Endodermal cell (in vitro differentiated cells): ENCODE measurements around the gene D2HGDH. TPM values are rescaled to one million over a fixed set of nuclear protein-coding genes. Genes with fewer than 3 reads are reported as not detected.

Source experiments
- DNase-seq: peaks from one replicate; pipeline ENCODE4 v3.0.0-alpha.2; 2017
- H3K27ac ChIP-seq: 2 replicates; pipeline ENCODE4 v1.5.1; 2013; ENCODE audit warnings: mild to moderate bottlenecking, low read depth, low read length, moderate library complexity
- H3K27me3 ChIP-seq: 2 replicates; pipeline ENCODE4 v1.6.1; 2013; ENCODE audit warnings: mild to moderate bottlenecking, low read length, moderate library complexity; ENCODE audit not compliant: insufficient read depth, control insufficient read depth, poor library complexity, severe bottlenecking
- H3K36me3 ChIP-seq: 2 replicates; pipeline ENCODE4 v1.7.0; 2013; ENCODE audit warnings: mild to moderate bottlenecking, low read length, moderate library complexity; ENCODE audit not compliant: control insufficient read depth, insufficient read depth
- H3K4me1 ChIP-seq: one replicate; pipeline ENCODE4 v1.7.0; 2013; ENCODE audit warnings: low read length; ENCODE audit not compliant: control insufficient read depth, insufficient read depth
- H3K4me3 ChIP-seq: 2 replicates; pipeline ENCODE4 v1.5.1; 2013; ENCODE audit warnings: mild to moderate bottlenecking, low read length, moderate library complexity
- H3K9ac ChIP-seq: 2 replicates; pipeline ENCODE4 v1.6.1; 2013; ENCODE audit warnings: mild to moderate bottlenecking, low read length, moderate library complexity; ENCODE audit not compliant: poor library complexity, severe bottlenecking; ENCODE audit errors: extremely low read depth
- H3K9me3 ChIP-seq: 2 replicates; pipeline ENCODE4 v1.6.1; 2013; ENCODE audit warnings: mild to moderate bottlenecking, low read length, moderate library complexity; ENCODE audit not compliant: control insufficient read depth
- H3K27ac Mint-ChIP-seq: 2 replicates; pipeline ENCODE4 v1.8.0; 2020; ENCODE audit warnings: mixed read lengths
- H3K27me3 Mint-ChIP-seq: 2 replicates; pipeline ENCODE4 v1.8.0; 2021; ENCODE audit warnings: mild to moderate bottlenecking, mixed read lengths; ENCODE audit not compliant: insufficient read depth
- H3K36me3 Mint-ChIP-seq: 2 replicates; pipeline ENCODE4 v1.8.0; 2020; ENCODE audit warnings: low read depth, mixed read lengths
- H3K4me1 Mint-ChIP-seq: 2 replicates; pipeline ENCODE4 v1.8.0; 2020; ENCODE audit warnings: mixed read lengths
- H3K4me3 Mint-ChIP-seq: 2 replicates; pipeline ENCODE4 v1.8.0; 2020; ENCODE audit warnings: mild to moderate bottlenecking, moderate library complexity, mixed read lengths
- H3K9me3 Mint-ChIP-seq: 2 replicates; pipeline ENCODE4 v1.8.0; 2020; ENCODE audit warnings: mild to moderate bottlenecking, mixed read lengths
- WGBS, 2 experiments: methylation state at CpG; one replicate each; pipeline versions ENCODE4 v1.1.5 to v1.1.7; 2013; ENCODE audit warnings: missing lambda C conversion rate in 2 of 2, mixed read lengths in 1 of 2; ENCODE audit not compliant: insufficient coverage in 1 of 2, insufficient read length in 1 of 2; 5-methylcytosine and 5-hydroxymethylcytosine counted together
- total RNA-seq, 2 donors: library from RNA; stranded (reverse); fragmentation: NEBNext Ultra II Directional in 1 of 2; extraction: Animal tissue kit (Norgen Biotek cat#: 25700) in 1 of 2; gene quantifications; 2 replicates in 1 of 2; 3 replicates in 1 of 2; pipeline ENCODE4 v1.2.1, GENCODE V29; 2021
- TF ChIP-seq, protein P1 (sequence below): fragments of 200-600 bp; sonication (generic); conservative IDR thresholded peaks from 2 replicates; pipeline ENCODE4 v1.5.0; 2021; ENCODE audit warnings: antibody characterized with exemption, mild to moderate bottlenecking

Gene D2HGDH
- total RNA-seq, 2 donors from 2014 or later: 25.1 to 34.8 TPM

DNA sequence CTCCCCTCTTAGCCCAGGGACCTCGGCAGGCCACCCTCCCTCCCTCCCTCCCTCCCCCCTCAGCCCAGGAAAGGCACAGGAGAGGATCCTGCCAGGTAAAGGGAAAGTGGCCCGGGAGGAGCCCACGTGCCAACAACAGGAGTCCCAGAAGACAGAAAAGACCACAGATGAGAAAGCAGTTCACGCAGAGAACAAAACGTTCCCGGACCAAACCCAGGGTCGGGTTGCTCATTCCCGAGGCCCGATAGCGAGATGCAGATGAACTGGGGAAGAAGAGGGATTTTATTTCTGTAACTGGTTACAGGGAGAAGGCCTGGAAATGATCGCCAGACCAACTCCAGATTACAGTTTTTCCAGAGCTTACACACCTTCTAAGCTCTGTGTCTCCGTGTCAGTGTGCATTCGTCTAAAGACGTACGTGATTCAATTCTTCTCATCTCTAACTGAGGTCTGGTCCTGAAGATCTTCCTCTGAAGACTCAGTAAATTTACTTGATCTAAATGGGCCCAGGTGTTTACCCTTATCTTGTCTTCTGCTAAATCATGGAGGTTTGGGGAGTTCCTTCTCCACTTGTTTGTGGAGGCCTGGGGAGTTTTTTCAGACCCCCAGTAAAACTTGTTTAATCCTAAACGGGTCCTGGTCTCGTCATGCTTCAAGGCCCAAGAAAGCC, 73.8 kb downstream of the D2HGDH start:
- Histone ChIP-seq H3K4me3 (no peak overlapping the region), H3K27ac (peak overlapping the region; percentile 30), H3K9me3 (no peaks in the 10 kb centered on the region), H3K9ac (no peak overlapping the region), H3K36me3 (no peaks in the 10 kb centered on the region), H3K27me3 (peaks cover 17% of the 10 kb centered on the region), H3K4me1 (peaks cover 10% of the 10 kb centered on the region)
- H3K27ac Mint-ChIP-seq: no peak overlapping the region
- no peaks in the 10 kb centered on the region for H3K9me3 Mint-ChIP-seq
- H3K36me3 Mint-ChIP-seq: no peaks in the 10 kb centered on the region
- peaks cover 6% of the 10 kb centered on the region for H3K4me1 Mint-ChIP-seq
- peak; percentile 66 for DNase-seq
- H3K4me3 Mint-ChIP-seq: no peak overlapping the region
- WGBS, 2 experiments: 58 to 69% methylated on average over 15 to 17 of the region's 17 CpGs
- TF ChIP-seq, protein P1, sequence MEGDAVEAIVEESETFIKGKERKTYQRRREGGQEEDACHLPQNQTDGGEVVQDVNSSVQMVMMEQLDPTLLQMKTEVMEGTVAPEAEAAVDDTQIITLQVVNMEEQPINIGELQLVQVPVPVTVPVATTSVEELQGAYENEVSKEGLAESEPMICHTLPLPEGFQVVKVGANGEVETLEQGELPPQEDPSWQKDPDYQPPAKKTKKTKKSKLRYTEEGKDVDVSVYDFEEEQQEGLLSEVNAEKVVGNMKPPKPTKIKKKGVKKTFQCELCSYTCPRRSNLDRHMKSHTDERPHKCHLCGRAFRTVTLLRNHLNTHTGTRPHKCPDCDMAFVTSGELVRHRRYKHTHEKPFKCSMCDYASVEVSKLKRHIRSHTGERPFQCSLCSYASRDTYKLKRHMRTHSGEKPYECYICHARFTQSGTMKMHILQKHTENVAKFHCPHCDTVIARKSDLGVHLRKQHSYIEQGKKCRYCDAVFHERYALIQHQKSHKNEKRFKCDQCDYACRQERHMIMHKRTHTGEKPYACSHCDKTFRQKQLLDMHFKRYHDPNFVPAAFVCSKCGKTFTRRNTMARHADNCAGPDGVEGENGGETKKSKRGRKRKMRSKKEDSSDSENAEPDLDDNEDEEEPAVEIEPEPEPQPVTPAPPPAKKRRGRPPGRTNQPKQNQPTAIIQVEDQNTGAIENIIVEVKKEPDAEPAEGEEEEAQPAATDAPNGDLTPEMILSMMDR: no peak
- peaks cover 7% of the 10 kb centered on the region for H3K27me3 Mint-ChIP-seq

DNA sequence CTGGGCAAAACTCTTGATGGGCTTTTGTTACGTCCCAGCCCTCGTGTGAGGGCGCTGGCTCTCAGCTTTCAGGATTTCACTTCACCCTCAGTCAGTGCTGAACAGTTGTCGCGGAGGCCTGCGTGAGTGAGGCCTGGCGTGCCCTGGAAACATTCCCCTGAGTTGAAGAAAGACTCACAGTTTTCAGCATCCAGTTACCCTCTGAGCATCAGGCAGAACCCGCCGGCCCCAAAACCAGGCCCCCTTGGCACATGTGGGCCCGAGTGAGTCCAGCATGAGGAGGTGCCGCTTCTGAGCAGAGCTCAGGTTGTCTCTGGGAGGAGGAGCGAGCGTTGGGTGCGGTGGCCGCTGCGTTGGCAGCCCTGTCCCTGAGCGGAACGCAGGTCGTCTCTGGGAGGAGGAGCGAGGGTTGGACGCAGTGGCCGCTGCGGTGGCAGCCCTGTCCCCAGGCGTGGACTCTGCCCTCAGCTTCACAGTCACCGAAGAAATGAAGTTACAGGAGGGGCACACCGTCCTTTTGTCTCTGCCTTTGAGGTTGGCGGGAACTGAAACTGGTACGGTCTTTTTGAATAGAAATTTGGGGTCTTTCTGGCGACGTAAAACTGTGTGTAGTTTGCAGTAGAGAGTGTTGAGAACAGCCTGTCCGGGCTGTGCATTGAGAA, 74.4 kb downstream of the D2HGDH start, which contains the start of gene NEU4:
TSS of gene NEU4 (plus strand) at position 473 of the 662 bp plus-strand sequence. CDS start 5,292 bp downstream, outside the sequence.
- DNase-seq: peak; percentile 63
- 85 to 88% methylated on average over 25 to 31 of the region's 31 CpGs for WGBS, 2 experiments
- no peaks in the 10 kb centered on the region for H3K9me3 ChIP-seq
- H3K9me3 Mint-ChIP-seq: no peaks in the 10 kb centered on the region
- no peak within 1 kb of the TSS for H3K4me3 ChIP-seq
- H3K36me3 ChIP-seq: no peaks in the 10 kb centered on the region
- H3K36me3 Mint-ChIP-seq: no peaks in the 10 kb centered on the region
- no peak within 1 kb of the TSS for H3K4me3 Mint-ChIP-seq
- no peak within 1 kb of the TSS for H3K27ac Mint-ChIP-seq
- peaks cover 10% of the 10 kb centered on the region for H3K4me1 ChIP-seq
- peaks cover 6% of the 10 kb centered on the region for H3K4me1 Mint-ChIP-seq
- TF ChIP-seq, protein P1: no peak
- peaks cover 4% of the 10 kb centered on the region for H3K27me3 Mint-ChIP-seq
- peaks cover 10% of the 10 kb centered on the region for H3K27me3 ChIP-seq
- no peak within 1 kb of the TSS for H3K9ac ChIP-seq
- H3K27ac ChIP-seq: peak within 1 kb of the TSS; percentile 30

DNA sequence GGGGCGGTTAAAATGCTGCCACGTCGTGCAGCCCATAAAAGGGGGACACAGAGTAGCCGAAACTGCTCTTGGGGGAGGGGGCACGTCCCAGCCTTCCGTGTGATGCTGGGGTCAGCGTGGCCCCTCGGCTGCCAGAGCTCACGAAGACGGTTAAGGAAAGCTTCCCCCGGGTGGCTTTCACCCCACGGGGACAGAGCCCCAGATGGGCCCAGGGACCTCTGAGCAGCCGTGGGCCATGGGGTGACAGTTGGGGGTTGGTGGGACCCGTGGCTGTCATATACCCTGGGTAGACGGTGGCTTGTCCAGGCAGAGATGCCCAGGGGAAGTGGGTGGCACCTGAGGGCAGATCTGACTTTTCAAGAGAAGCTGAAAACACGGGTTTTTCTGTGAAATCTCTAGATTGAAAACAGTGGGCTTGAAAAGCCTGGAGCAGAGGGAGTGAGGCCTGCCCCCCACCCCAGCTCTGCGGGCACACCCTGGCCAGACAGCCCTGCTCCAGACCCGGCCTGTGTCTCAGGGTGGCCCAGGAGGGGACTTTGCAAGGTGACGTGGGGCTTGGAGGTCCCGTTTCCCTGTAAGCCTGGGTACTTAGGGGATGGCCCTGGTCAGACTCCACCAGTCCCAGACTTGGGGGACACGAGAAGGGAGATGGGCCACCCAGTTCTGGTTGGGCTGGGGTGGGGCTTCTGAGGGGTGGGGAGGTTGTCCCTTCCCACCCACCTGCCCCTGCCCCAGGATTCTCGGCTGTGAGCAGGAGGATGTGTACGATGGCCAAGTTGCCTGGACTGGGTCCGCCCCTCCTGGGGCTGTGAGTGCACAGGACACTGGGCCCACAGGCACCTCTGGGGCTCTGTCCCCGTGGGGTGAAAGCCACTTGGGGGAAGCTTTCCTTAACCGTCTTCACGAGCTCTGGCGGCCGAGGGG, 75.2 kb downstream of the D2HGDH start:
- no peaks in the 10 kb centered on the region for H3K36me3 ChIP-seq
- peaks cover under 1% of the 10 kb centered on the region for H3K27me3 Mint-ChIP-seq
- H3K36me3 Mint-ChIP-seq: no peaks in the 10 kb centered on the region
- H3K9me3 Mint-ChIP-seq: no peaks in the 10 kb centered on the region
- no peak overlapping the region for H3K4me3 Mint-ChIP-seq
- H3K27ac ChIP-seq: no peak overlapping the region
- peaks cover 3% of the 10 kb centered on the region for H3K4me1 ChIP-seq
- WGBS, 2 experiments: 88 to 91% methylated on average over 18 to 29 of the region's 29 CpGs
- no peak overlapping the region for H3K4me3 ChIP-seq
- peaks cover 3% of the 10 kb centered on the region for H3K27me3 ChIP-seq
- H3K4me1 Mint-ChIP-seq: peaks cover 6% of the 10 kb centered on the region
- DNase-seq: peak; percentile 43
- TF ChIP-seq, protein P1: no peak
- H3K9ac ChIP-seq: no peak overlapping the region
- H3K27ac Mint-ChIP-seq: no peak overlapping the region
- H3K9me3 ChIP-seq: no peaks in the 10 kb centered on the region
